Measurements from ENCODE around the gene AQP1. TPM values are rescaled to one million over a fixed set of nuclear protein-coding genes. Genes with fewer than 3 reads are reported as not detected.

The AQP1 gene
- total and polyA plus RNA-seq, 8 donors: 91.6 to 1,008 (median 183) TPM

GRCh38 chr7:30950197-30950596 is 38.5 kb downstream of the AQP1 start:
- intact Hi-C loops (cut with DNase I): no loop called here
- no peak overlapping the region for H3K27ac ChIP-seq
- TF ChIP-seq, protein P1, sequence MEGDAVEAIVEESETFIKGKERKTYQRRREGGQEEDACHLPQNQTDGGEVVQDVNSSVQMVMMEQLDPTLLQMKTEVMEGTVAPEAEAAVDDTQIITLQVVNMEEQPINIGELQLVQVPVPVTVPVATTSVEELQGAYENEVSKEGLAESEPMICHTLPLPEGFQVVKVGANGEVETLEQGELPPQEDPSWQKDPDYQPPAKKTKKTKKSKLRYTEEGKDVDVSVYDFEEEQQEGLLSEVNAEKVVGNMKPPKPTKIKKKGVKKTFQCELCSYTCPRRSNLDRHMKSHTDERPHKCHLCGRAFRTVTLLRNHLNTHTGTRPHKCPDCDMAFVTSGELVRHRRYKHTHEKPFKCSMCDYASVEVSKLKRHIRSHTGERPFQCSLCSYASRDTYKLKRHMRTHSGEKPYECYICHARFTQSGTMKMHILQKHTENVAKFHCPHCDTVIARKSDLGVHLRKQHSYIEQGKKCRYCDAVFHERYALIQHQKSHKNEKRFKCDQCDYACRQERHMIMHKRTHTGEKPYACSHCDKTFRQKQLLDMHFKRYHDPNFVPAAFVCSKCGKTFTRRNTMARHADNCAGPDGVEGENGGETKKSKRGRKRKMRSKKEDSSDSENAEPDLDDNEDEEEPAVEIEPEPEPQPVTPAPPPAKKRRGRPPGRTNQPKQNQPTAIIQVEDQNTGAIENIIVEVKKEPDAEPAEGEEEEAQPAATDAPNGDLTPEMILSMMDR (IDR thresholded peaks at IDR 0.05): no peak

GRCh38 chr7:30954914-30955313 is 43.3 kb downstream of the AQP1 start:
- TF ChIP-seq, protein P1 (IDR thresholded peaks at IDR 0.05): no peak
- no peaks in the 10 kb centered on the region for H3K9me3 ChIP-seq
- H3K27me3 ChIP-seq: no peaks in the 10 kb centered on the region
- H3K4me1 ChIP-seq: no peaks in the 10 kb centered on the region
- no peak overlapping the region for H3K4me3 ChIP-seq
- no peaks in the 10 kb centered on the region for H3K36me3 ChIP-seq
- H3K27ac ChIP-seq: no peak overlapping the region
- intact Hi-C loops (cut with DNase I): no loop called here
- no peak for ATAC-seq
- no peak for DNase-seq

More at GRCh38 chr7:30950197-30950596, 38.5 kb downstream of the AQP1 start:
- H3K4me3 ChIP-seq: no peak overlapping the region
- peaks cover 0 to 2% of the 10 kb centered on the region in 2 donors for H3K9me3 ChIP-seq
- DNase-seq (no peak), ATAC-seq (no peak)
- no peaks in the 10 kb centered on the region for H3K27me3 ChIP-seq
- no peaks in the 10 kb centered on the region for H3K36me3 ChIP-seq
- H3K4me1 ChIP-seq: no peaks in the 10 kb centered on the region

DNA sequence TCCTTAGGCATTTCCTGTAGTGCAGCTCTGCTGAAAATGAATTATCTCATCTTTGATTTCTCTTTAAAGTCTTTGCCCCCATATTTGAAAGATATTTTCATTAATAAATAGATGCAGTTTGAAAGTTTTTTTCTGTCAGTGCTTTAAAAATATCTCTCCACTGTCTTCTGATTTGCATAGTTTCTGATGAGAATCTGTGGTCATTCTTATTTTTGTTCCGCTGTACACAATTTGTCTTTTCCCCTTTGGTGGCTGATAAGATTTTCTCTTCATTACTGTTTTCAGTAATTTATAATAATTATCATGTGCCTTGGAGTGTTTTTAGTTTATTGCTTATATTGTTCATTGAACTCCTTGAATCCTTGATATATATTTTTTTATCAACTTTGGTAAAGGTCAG is 45.1 kb downstream of the AQP1 start:
- no peak for DNase-seq
- H3K9me3 ChIP-seq: no peaks in the 10 kb centered on the region
- no peak for ATAC-seq
- intact Hi-C loops (cut with DNase I): no loop called here
- no peaks in the 10 kb centered on the region for H3K27me3 ChIP-seq
- TF ChIP-seq, protein P1 (IDR thresholded peaks at IDR 0.05): no peak
- H3K27ac ChIP-seq: no peak overlapping the region
- H3K36me3 ChIP-seq: no peaks in the 10 kb centered on the region
- no peak overlapping the region for H3K4me3 ChIP-seq
- H3K4me1 ChIP-seq: no peaks in the 10 kb centered on the region

- ATAC-seq (no peak), DNase-seq (no peak)
- H3K27ac ChIP-seq: no peak within 1 kb of the TSS
- no peaks in the 10 kb centered on the region for H3K9me3 ChIP-seq
- intact Hi-C loops (cut with DNase I): no loop called here
- H3K4me1 ChIP-seq: no peaks in the 10 kb centered on the region
- TF ChIP-seq, protein P1 (IDR thresholded peaks at IDR 0.05): no peak
- no peaks in the 10 kb centered on the region for H3K27me3 ChIP-seq
- no peaks in the 10 kb centered on the region for H3K36me3 ChIP-seq
- no peak within 1 kb of the TSS for H3K4me3 ChIP-seq
These were observed 52.2 kb downstream of the AQP1 start, which contains the start of gene GHRHR for GRCh38 chr7:30963842-30964241. Gene GHRHR, plus strand, starts transcription at chr7:30963953. Its CDS starts 116 bp downstream, at chr7:30964069.

DNA sequence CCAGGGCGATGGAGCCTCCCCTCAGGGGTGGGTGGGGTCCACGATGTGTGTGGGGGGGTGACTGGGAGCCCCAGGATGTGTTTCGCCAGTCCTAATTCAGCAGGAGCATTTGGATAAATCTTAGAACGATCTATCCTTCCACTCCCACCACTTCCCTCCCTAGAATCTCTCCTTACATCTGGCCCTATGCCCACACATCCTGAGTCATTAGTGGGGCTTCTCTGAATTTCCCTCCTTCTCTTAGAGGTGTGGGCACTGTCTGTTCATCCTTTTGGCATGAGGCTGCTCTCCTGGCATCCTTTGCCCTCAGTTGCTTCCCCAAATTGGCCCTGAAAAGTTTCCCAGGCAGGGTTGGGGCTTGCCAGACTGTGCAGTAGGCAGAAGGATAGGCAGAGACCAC is 53.7 kb downstream of the AQP1 start:
- no peaks in the 10 kb centered on the region for H3K9me3 ChIP-seq
- no peak for DNase-seq
- intact Hi-C loops (cut with DNase I): no loop called here
- no peak overlapping the region for H3K27ac ChIP-seq
- no peak for ATAC-seq
- no peaks in the 10 kb centered on the region for H3K36me3 ChIP-seq
- no peaks in the 10 kb centered on the region for H3K4me1 ChIP-seq
- no peak overlapping the region for H3K4me3 ChIP-seq
- H3K27me3 ChIP-seq: no peaks in the 10 kb centered on the region
- TF ChIP-seq, protein P1 (IDR thresholded peaks at IDR 0.05): no peak
